HG03571 (cell line): ENCODE data around the gene TSPEAR.
"Not testable (repeated sequence)": the region's sequence is repeated elsewhere in the genome, so short reads cannot be mapped to it uniquely, and the experiment has no call there.

Source experiments
- ATAC-seq: cut with Tn5 transposase; IDR thresholded peaks from one replicate; pipeline ENCODE4 v1.9.1; 2021; ENCODE audit not compliant: unreplicated experiment

Gene TSPEAR

GRCh38 chr21:44686843-44687561 is 24.4 kb downstream of the TSPEAR start:
- no peak for ATAC-seq

GRCh38 chr21:44686000-44686781 is 25.2 kb downstream of the TSPEAR start:
- ATAC-seq: no peak

- not testable (repeated sequence) for ATAC-seq
Measured at GRCh38 chr21:44685050-44685449, 26.3 kb downstream of the TSPEAR start.

DNA sequence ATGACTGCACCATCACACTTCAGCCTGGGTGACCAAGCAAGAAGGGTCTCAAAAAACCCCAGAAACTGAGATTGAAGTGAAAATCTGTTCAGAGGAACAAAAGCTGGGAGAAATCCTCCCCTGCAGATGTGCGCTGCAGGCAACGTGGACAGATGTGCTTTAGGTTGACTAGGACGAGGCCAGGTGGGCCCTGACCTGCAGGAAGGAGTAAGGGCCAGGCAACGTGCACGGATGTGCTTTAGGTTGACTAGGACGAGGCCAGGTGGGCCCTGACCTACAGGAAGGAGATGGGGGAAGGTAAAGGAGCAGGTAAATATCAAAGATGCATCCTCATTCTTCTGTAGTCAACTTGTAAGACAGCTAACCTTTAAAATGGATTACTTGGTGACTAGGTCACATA is 26.9 kb downstream of the TSPEAR start:
- no peak for ATAC-seq

DNA sequence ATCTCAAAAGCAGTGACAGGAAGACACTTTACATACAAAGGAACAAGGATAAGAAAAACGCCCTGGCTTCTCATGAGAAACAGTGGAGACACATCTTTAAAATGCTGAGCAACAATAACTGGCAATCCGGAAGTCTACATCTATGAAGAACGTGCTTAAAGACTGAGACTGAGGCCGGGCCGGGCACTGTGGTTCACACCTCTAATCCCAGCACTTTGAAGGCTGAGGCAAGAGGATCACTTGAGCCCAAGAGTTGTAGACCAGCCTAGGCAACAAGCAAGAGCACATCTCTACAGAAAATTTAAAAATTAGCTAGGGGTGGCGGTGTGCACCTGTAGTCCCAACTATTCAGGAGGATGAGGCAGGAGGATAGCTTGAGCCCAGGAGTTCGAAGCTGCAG is 27.3 kb downstream of the TSPEAR start:
- ATAC-seq: no peak

DNA sequence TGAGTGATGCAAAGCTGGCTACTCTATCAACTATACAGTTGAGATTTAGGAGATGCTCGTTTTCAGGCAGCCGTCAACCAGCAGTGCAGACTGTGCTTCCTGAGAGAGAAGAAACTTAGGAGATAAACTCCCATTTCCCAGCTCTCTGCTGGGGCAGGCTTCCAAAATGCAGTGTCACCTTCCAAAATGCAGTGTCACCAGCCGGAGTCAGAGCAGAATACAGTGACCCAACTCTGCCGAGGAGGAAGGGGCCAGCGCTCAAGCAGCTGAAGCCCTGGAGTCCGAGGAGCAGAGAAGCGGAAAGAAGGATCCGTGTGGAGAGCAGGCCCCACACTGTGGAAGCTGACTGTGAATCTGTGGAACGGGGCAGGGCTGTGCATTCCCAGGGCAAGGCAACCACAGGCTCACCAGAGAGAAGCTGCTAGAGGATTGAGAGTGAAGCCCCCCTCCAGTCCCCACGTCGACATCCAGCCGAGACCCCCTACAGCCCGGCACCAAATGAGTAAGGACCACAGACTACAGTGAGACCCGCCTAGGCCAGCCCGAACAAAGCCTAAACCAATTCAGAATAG is 28.7 kb downstream of the TSPEAR start:
- ATAC-seq: no peak

GRCh38 chr21:44681861-44682579 is 29.4 kb downstream of the TSPEAR start, which contains the start of gene KRTAP12-1:
KRTAP12-1 (minus strand) TSS chr21:44682163; CDS start chr21:44682123, 40 bp downstream.
- no peak for ATAC-seq

DNA sequence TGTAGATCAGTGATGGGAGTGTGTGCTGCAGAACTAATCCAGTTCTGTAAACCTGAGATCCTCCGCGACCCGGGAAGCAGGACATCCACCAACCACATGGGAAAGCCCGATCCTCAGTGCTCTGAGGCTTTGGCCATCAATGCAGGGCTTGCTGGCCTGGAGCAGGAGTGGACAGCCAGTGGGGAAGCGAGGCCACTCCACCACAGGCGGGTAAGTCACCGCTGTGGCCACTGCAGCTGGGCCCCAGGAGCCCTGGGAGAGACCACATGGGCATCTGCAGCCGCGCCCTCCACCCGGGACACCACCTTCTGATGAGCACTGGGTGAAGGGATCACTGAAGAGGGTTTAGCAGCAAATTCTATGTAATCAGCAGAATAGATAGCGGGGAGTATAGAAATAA is 30.2 kb downstream of the TSPEAR start:
- no peak for ATAC-seq

DNA sequence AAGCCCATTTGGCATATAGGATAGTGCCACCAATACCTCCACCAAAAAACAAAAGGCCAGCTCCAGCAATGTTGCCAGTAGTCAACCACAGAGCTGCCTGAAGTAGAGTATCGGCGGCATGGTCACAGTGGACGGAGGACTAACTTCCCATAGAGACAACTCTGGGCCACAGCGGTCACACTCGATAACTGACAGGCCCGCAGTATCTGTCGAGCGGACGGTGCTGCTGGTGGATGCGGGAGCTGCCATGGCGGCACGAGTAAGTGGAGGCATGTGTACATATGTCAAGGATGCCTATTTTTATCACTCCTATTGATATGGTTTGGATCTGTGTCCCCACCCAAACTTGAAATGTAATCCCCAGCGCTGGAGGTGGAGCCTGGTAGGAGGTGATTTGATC is 33.5 kb downstream of the TSPEAR start:
- no peak for ATAC-seq

- ATAC-seq: no peak
Measured at GRCh38 chr21:44671911-44672310, 39.5 kb downstream of the TSPEAR start.

- no peak for ATAC-seq
Measured at GRCh38 chr21:44670642-44671432, 40.5 kb downstream of the TSPEAR start.

- no peak for ATAC-seq
Measured at GRCh38 chr21:44667612-44668011, 43.8 kb downstream of the TSPEAR start.

GRCh38 chr21:44666401-44667320 is 44.7 kb downstream of the TSPEAR start, which contains the start of gene KRTAP12-2:
KRTAP12-2 (minus strand) TSS chr21:44666927; CDS start chr21:44666886, 41 bp downstream.
- ATAC-seq: no peak

- no peak for ATAC-seq
Measured at GRCh38 chr21:44664691-44665090, 46.7 kb downstream of the TSPEAR start.

- ATAC-seq: not testable (repeated sequence)
Measured at GRCh38 chr21:44661567-44661966, 49.8 kb downstream of the TSPEAR start.

DNA sequence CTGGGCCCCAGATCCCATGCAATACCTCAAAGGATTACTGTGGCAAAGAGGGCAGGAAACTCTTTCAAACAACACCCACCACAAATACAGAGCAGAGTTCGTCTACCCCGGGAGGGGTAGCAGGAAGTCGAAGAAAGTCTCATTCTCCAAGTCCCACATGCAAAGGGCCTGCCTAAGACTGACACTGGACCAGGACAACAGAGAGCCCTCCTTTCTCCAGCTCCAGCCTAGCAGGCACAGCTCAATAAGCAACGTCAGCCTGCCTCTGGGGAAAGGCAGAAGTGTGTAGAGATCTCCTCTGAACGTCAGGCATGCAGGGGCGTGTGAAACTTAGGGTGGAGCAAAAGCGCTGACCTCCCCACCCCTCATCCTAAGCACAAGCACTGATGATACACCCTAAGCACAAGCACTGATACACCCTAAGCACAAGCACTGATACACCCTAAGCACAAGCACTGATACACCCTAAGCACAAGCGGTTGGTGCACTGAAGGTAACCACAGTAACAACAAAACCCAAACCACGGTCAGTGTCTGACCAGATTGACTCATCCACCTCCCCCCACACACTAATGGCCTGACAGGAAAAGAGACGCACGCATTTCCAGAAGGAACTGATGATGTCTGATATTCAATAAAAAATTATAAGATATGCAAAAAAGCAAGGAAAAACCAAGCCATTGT is 52.3 kb downstream of the TSPEAR start:
- ATAC-seq: no peak

DNA sequence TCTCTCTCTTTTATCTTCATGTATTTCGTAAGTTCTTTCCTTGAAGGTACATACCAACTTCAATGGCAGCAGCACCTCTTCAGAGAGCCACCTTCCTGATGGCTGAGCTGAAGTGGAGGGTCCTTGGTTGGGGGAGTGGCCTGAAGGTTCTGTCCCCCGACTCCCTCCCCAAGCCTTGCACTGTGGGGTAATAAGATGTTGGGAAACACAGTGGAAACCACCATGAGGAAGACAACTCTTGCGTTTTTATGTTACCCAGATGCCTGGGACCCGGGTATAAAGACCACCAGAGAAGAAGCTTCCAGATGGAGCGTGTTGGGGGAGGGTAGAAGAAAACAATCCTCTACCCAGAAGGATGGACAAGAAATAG is 52.8 kb downstream of the TSPEAR start:
- no peak for ATAC-seq

- ATAC-seq: no peak
Measured at GRCh38 chr21:44657635-44658540, 53.5 kb downstream of the TSPEAR start, which contains the start of gene KRTAP12-3. KRTAP12-3 (plus strand) TSS chr21:44657932; CDS start chr21:44657980, 48 bp downstream.
